Adipocyte (in vitro differentiated cells): ENCODE measurements around the gene CNNM3.
A peak's percentile ranks its signal among the peaks of the same experiment; 100 is the strongest.

Source experiments
- DNase-seq: peaks from one replicate; pipeline ENCODE4 v3.0.0-alpha.2; 2015; ENCODE audit warnings: low read depth
- H3K27me3 ChIP-seq: replicated peaks from 2 replicates; pipeline ENCODE4 v1.7.0; 2013; ENCODE audit warnings: mild to moderate bottlenecking, low read length, moderate library complexity; ENCODE audit not compliant: control insufficient read depth, insufficient read depth
- H3K36me3 ChIP-seq: 2 replicates; pipeline ENCODE4 v1.7.0; 2013; ENCODE audit warnings: low read length, mild to moderate bottlenecking, moderate library complexity; ENCODE audit not compliant: control insufficient read depth, insufficient read depth, severe bottlenecking
- H3K4me1 ChIP-seq: 2 replicates; pipeline ENCODE4 v1.7.0; 2013; ENCODE audit warnings: mild to moderate bottlenecking, low read length, moderate library complexity; ENCODE audit not compliant: control insufficient read depth, insufficient read depth
- H3K4me3 ChIP-seq: 2 replicates; pipeline ENCODE4 v1.7.0; 2013; ENCODE audit warnings: mild to moderate bottlenecking, low read length, moderate library complexity
- H3K9ac ChIP-seq: 2 replicates; pipeline ENCODE4 v1.7.0; 2013; ENCODE audit warnings: mild to moderate bottlenecking, low read length, moderate library complexity
- H3K9me3 ChIP-seq: 2 replicates; pipeline ENCODE4 v1.7.0; 2013; ENCODE audit warnings: mild to moderate bottlenecking, low read length, moderate library complexity; ENCODE audit not compliant: control insufficient read depth

The CNNM3 gene

GRCh38 chr2:96823198-96823597 is 7.1 kb downstream of the CNNM3 start:
- Histone ChIP-seq H3K4me3 (no peak overlapping the region), H3K36me3 (peaks cover 7% of the 10 kb centered on the region), H3K9me3 (no peaks in the 10 kb centered on the region), H3K9ac (no peak overlapping the region), H3K27me3 (no peaks in the 10 kb centered on the region), H3K4me1 (no peaks in the 10 kb centered on the region)
- no peak for DNase-seq

GRCh38 chr2:96824079-96824870 is 8.2 kb downstream of the CNNM3 start:
- Histone ChIP-seq H3K9ac (no peak overlapping the region), H3K36me3 (peaks cover 11% of the 10 kb centered on the region), H3K9me3 (no peaks in the 10 kb centered on the region), H3K27me3 (no peaks in the 10 kb centered on the region), H3K4me3 (no peak overlapping the region), H3K4me1 (no peaks in the 10 kb centered on the region)
- DNase-seq, result no peak

GRCh38 chr2:96825057-96825456 is 9.0 kb downstream of the CNNM3 start:
- Histone ChIP-seq H3K9ac (no peak overlapping the region), H3K4me3 (no peak overlapping the region), H3K27me3 (no peaks in the 10 kb centered on the region), H3K36me3 (peaks cover 11% of the 10 kb centered on the region), H3K9me3 (no peaks in the 10 kb centered on the region), H3K4me1 (no peaks in the 10 kb centered on the region)
- no peak for DNase-seq

- H3K4me3 ChIP-seq, result no peak overlapping the region
- no peaks in the 10 kb centered on the region for H3K27me3 ChIP-seq
- no peak overlapping the region for H3K9ac ChIP-seq
- H3K36me3 ChIP-seq, result peaks cover 11% of the 10 kb centered on the region
- H3K9me3 ChIP-seq, result no peaks in the 10 kb centered on the region
- DNase-seq, result no peak
- peaks cover 2% of the 10 kb centered on the region for H3K4me1 ChIP-seq
Observed at GRCh38 chr2:96826546-96827278, 10.6 kb downstream of the CNNM3 start.

- H3K9ac ChIP-seq, result no peak overlapping the region
- no peaks in the 10 kb centered on the region for H3K27me3 ChIP-seq
- no peak for DNase-seq
- no peak overlapping the region for H3K4me3 ChIP-seq
- H3K36me3 ChIP-seq, result peaks cover 11% of the 10 kb centered on the region
- H3K4me1 ChIP-seq, result peaks cover 2% of the 10 kb centered on the region
- H3K9me3 ChIP-seq, result no peaks in the 10 kb centered on the region
Observed at GRCh38 chr2:96828436-96828835, 12.4 kb downstream of the CNNM3 start.

GRCh38 chr2:96828874-96829273 is 12.8 kb downstream of the CNNM3 start:
- H3K4me3 ChIP-seq, result no peak overlapping the region
- H3K9me3 ChIP-seq, result no peaks in the 10 kb centered on the region
- H3K27me3 ChIP-seq, result no peaks in the 10 kb centered on the region
- H3K36me3 ChIP-seq, result peaks cover 11% of the 10 kb centered on the region
- no peak for DNase-seq
- H3K9ac ChIP-seq, result no peak overlapping the region
- peaks cover 2% of the 10 kb centered on the region for H3K4me1 ChIP-seq

GRCh38 chr2:96830044-96830562 is 14.0 kb downstream of the CNNM3 start:
- Histone ChIP-seq H3K4me3 (no peak overlapping the region), H3K36me3 (peaks cover 11% of the 10 kb centered on the region), H3K27me3 (no peaks in the 10 kb centered on the region), H3K4me1 (peaks cover 2% of the 10 kb centered on the region), H3K9ac (no peak overlapping the region), H3K9me3 (no peaks in the 10 kb centered on the region)
- no peak for DNase-seq

GRCh38 chr2:96831679-96832078 is 15.6 kb downstream of the CNNM3 start:
- Histone ChIP-seq H3K4me1 (peaks cover 2% of the 10 kb centered on the region), H3K4me3 (no peak overlapping the region), H3K9ac (no peak overlapping the region), H3K9me3 (no peaks in the 10 kb centered on the region), H3K27me3 (no peaks in the 10 kb centered on the region), H3K36me3 (peaks cover 11% of the 10 kb centered on the region)
- DNase-seq, result peak; percentile 20

- H3K27me3 ChIP-seq, result no peaks in the 10 kb centered on the region
- H3K4me3 ChIP-seq, result no peak overlapping the region
- peaks cover 2% of the 10 kb centered on the region for H3K4me1 ChIP-seq
- H3K9ac ChIP-seq, result no peak overlapping the region
- H3K9me3 ChIP-seq, result no peaks in the 10 kb centered on the region
- H3K36me3 ChIP-seq, result peaks cover 13% of the 10 kb centered on the region
- DNase-seq, result no peak
Observed at GRCh38 chr2:96832408-96832753, 16.3 kb downstream of the CNNM3 start.

GRCh38 chr2:96832754-96833507 is 16.9 kb downstream of the CNNM3 start:
- peaks cover 11% of the 10 kb centered on the region for H3K36me3 ChIP-seq

GRCh38 chr2:96835830-96836229 is 19.8 kb downstream of the CNNM3 start:
- Histone ChIP-seq H3K9me3 (no peaks in the 10 kb centered on the region), H3K4me1 (peaks cover 2% of the 10 kb centered on the region), H3K27me3 (no peaks in the 10 kb centered on the region), H3K36me3 (peaks cover 5% of the 10 kb centered on the region), H3K9ac (no peak overlapping the region), H3K4me3 (no peak overlapping the region)
- DNase-seq, result no peak

More at GRCh38 chr2:96832754-96833507, 16.9 kb downstream of the CNNM3 start:
- no peak overlapping the region for H3K9ac ChIP-seq
- DNase-seq, result peak; percentile 61
- H3K9me3 ChIP-seq, result no peaks in the 10 kb centered on the region
- no peak overlapping the region for H3K4me3 ChIP-seq
- peaks cover 2% of the 10 kb centered on the region for H3K4me1 ChIP-seq
- no peaks in the 10 kb centered on the region for H3K27me3 ChIP-seq
